EH (cell line): ENCODE measurements around the gene KRTAP5-8.
"Not testable (repeated sequence)": the region's sequence is repeated elsewhere in the genome, so short reads cannot be mapped to it uniquely, and the experiment has no call there.

Source experiments
- DNase-seq: peaks from one replicate; pipeline ENCODE4 v3.0.0-alpha.2; 2015; ENCODE audit warnings: low read depth

Gene KRTAP5-8

GRCh38 chr11:71543866-71544265, 6.0 kb downstream of the KRTAP5-8 start:
- DNase-seq, result no peak

- no peak for DNase-seq
Measured at GRCh38 chr11:71544525-71545214, 6.8 kb downstream of the KRTAP5-8 start.

GRCh38 chr11:71545405-71545966, 7.7 kb downstream of the KRTAP5-8 start:
- no peak for DNase-seq

GRCh38 chr11:71548120-71548519, 10.3 kb downstream of the KRTAP5-8 start, which contains the start of gene KRTAP5-9:
KRTAP5-9 (plus strand) TSS chr11:71548420; CDS start chr11:71548658, 238 bp downstream.
- no peak for DNase-seq

GRCh38 chr11:71548716-71549151, 10.9 kb downstream of the KRTAP5-8 start:
- DNase-seq, result no peak

- no peak for DNase-seq
Measured at GRCh38 chr11:71551711-71552110, 13.9 kb downstream of the KRTAP5-8 start.

- DNase-seq, result no peak
Measured at GRCh38 chr11:71554996-71555395, 17.2 kb downstream of the KRTAP5-8 start.

- no peak for DNase-seq
Measured at GRCh38 chr11:71555508-71555907, 17.7 kb downstream of the KRTAP5-8 start.

- DNase-seq, result no peak
Measured at GRCh38 chr11:71556018-71556417, 18.2 kb downstream of the KRTAP5-8 start.

GRCh38 chr11:71557257-71557656, 19.4 kb downstream of the KRTAP5-8 start:
- no peak for DNase-seq

- DNase-seq, result no peak
Measured at GRCh38 chr11:71558996-71559395, 21.2 kb downstream of the KRTAP5-8 start.

- no peak for DNase-seq
Measured at GRCh38 chr11:71562120-71562519, 24.3 kb downstream of the KRTAP5-8 start.

GRCh38 chr11:71563406-71563805, 25.6 kb downstream of the KRTAP5-8 start:
- peak; percentile 59 for DNase-seq

GRCh38 chr11:71564430-71564829, 26.6 kb downstream of the KRTAP5-8 start:
- no peak for DNase-seq

GRCh38 chr11:71565263-71565662, 27.4 kb downstream of the KRTAP5-8 start, which contains the start of gene KRTAP5-10:
KRTAP5-10 (plus strand) TSS chr11:71565563; CDS start chr11:71565588, 25 bp downstream.
- DNase-seq, result no peak

GRCh38 chr11:71566081-71566620, 28.3 kb downstream of the KRTAP5-8 start:
- DNase-seq, result no peak

GRCh38 chr11:71566626-71567599, 29.1 kb downstream of the KRTAP5-8 start:
- not testable (repeated sequence) for DNase-seq

- not testable (repeated sequence) for DNase-seq
Measured at GRCh38 chr11:71567633-71568032, 29.8 kb downstream of the KRTAP5-8 start.

- DNase-seq, result peak; percentile 9
Measured at GRCh38 chr11:71568704-71569349, 31.0 kb downstream of the KRTAP5-8 start.

- DNase-seq, result not testable (repeated sequence)
Measured at GRCh38 chr11:71571101-71571850, 33.5 kb downstream of the KRTAP5-8 start.

- DNase-seq, result no peak
Measured at GRCh38 chr11:71572811-71573210, 35.0 kb downstream of the KRTAP5-8 start.
